HG03520 (cell line): Measurements from ENCODE around the gene PKD2L1.
"Not testable (repeated sequence)": the region's sequence is repeated elsewhere in the genome, so short reads cannot be mapped to it uniquely, and the experiment has no call there.

Source experiments
- ATAC-seq: cut with Tn5 transposase; IDR thresholded peaks from one replicate; pipeline ENCODE4 v1.9.1; 2021; ENCODE audit warnings: mild to moderate bottlenecking, moderate library complexity; ENCODE audit not compliant: unreplicated experiment

The PKD2L1 gene

DNA sequence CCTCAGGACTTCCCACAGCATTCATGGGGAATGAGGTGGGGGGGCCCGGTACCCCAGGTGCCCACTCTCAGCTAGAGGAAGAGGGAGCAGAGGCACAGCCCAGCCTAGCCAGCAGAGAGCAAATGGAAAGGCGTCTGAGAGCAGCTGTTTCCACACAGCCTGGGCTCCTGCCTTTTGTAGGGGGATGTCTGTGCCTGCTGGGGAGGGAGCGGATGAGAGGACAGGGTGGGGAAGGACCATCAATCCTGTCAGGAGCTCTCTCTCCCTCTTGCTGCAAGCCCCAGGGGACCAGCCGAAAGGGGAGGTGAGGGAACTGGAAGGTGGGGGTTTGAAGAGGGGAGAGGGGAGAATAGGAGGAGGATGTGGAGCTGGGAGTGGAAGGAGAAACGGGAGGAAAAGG lies at the start of gene PKD2L1:
Gene PKD2L1, minus strand, starts transcription at position 150 of the 400 bp plus-strand sequence. Its CDS starts 125 bp downstream, at position 25.
- no peak for ATAC-seq

- ATAC-seq, result no peak
Measured at GRCh38 chr10:100377830-100378229, 47.8 kb upstream of the PKD2L1 start.

DNA sequence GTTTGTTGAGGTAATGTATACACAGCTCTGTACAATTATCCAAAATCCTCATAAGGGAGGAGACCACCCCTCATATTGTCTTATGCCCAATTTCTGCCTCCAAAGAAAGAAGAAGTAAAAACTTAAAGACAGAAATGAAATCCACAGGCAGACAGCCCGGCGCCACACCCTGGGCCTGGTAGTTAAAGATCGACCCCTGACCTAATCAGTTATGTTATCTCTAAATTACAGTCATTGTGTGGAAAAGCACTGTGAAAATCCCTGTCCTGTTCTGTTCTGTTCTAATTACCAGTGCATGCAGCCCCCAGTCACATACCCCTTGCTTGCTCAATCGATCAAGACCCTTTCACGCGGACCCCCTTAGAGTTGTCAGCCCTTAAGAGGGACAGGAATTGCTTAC lies 46.6 kb upstream of the PKD2L1 start:
- ATAC-seq, result not testable (repeated sequence)

GRCh38 chr10:100374677-100375353 lies 44.8 kb upstream of the PKD2L1 start:
- ATAC-seq, result not testable (repeated sequence)

GRCh38 chr10:100374200-100374655 lies 44.2 kb upstream of the PKD2L1 start:
- no peak for ATAC-seq

DNA sequence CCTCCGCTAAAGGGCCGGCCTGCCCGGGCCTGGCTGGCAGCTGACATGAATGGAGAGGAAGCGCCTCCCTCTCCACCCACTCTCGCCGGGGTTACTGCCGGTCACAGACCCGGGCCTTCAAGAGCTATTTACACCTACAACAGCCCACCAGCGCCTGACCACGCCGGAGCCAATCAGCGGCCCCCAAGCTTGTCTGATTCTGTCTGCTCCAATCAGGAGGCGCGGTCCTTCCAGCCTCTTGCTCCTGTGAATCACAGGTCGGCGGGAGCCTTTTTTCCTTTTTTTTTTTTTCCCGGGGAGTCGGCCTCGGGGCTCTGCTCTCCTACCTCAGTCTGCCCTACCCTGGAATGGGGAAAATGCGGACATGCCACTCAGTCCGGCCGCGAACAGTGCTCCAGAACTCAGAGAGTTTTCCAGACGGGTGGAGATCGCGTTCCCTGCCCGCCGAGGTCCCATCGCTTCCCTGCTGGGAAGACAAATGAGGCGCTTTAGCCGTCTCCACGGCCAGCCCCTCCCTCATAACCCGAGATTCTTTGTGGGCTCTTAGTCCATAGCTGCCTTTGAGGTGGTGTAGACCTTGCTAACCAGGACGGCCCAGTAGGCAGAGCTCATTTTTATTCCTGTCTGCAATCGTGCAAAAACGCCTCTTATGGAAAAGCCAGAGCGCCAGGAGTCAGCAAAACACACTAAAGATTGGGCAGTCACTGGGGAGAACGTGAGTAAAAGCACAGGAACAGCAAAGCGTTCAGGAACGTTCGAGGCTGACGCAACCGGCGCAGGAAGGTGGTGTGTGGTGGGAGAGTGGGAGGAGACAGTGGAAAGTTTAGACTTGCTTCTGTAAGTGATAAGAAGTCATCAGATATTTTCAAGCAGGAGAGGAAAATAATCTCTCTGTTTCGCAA lies 43.5 kb upstream of the PKD2L1 start:
- ATAC-seq, result peak; percentile 96

- ATAC-seq, result no peak
Measured at GRCh38 chr10:100372415-100373297, 42.6 kb upstream of the PKD2L1 start.

- ATAC-seq, result no peak
Measured at GRCh38 chr10:100371482-100372027, 41.5 kb upstream of the PKD2L1 start.

GRCh38 chr10:100370714-100371481 lies 40.9 kb upstream of the PKD2L1 start:
- no peak for ATAC-seq

DNA sequence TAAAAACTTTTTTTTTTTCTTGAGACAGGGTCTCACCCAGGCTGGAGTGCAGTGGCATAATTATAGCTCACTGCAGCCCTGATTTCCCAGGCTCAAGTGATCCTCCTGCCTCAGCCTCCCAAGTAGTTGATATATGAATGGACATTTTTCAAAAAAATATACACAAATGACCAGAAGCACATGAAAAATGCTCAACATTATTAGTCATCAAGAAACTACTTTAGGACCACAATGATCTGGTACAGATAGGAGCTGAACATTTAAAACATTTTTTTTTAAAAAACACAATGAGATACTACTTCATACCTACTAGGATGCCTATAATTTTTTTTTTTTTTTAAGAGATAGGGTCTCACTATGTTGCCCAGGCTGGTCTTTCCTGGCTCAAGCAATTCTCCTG lies 38.7 kb upstream of the PKD2L1 start:
- ATAC-seq, result no peak

GRCh38 chr10:100364735-100365391 lies 34.8 kb upstream of the PKD2L1 start:
- ATAC-seq, result no peak

DNA sequence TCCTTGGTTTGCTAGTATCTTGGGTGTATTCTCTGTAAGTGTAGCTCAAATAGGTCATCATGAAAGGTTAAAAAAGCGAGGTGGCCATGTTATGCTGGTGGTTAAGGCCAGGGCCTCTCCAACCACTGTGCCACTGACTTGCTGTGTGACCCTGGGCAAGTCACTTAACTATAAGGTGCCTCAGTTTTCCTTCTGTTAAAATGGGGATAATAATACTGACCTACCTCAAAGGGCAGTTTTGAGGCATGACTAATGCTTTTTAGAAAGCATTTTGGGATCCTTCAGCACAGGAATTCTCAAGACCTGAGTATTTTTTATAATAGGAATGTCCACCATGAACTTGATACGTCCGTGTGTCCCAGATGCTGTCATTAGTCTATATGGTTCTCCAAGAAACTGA lies 34.1 kb upstream of the PKD2L1 start:
- ATAC-seq, result no peak

DNA sequence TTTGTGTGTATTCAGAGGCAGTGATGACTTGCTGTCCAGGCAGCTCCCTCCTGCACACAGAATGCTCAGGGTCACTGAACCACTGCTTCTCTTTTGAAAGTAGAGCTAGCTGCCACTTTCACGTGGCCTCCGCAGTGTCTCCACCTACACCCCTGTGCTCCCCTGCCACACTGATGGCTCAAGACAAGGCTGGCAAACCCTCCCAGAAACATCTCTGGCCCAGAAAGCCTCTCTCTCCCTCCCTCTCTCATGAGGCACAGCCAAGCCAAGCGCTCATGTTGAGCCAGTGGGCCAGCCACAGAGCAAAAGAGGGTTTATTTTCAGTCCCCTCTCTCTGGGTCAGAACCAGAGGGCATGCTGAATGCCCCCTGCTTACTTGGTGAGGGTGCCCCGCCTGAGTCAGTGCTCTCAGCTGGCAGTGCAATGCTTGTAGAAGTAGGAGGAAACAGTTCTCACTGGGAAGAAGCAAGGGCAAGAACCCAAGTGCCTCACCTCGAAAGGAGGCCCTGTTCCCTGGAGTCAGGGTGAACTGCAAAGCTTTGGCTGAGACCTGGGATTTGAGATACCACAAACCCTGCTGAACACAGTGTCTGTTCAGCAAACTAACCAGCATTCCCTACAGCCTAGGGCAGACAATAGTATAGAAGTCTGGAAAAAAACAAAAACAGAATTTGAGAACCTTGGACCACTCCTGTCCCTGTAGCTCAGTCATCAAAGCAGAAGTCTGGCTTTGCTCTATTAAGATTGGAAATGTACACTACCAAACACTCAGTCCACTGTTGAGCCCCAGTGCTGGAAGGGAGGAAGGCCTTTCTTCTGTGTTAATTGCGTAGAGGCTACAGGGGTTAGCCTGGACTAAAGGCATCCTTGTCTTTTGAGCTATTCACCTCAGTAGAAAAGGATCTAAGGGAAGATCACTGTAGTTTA lies 32.8 kb upstream of the PKD2L1 start:
- no peak for ATAC-seq

GRCh38 chr10:100360234-100360633 lies 30.2 kb upstream of the PKD2L1 start:
- ATAC-seq, result no peak

DNA sequence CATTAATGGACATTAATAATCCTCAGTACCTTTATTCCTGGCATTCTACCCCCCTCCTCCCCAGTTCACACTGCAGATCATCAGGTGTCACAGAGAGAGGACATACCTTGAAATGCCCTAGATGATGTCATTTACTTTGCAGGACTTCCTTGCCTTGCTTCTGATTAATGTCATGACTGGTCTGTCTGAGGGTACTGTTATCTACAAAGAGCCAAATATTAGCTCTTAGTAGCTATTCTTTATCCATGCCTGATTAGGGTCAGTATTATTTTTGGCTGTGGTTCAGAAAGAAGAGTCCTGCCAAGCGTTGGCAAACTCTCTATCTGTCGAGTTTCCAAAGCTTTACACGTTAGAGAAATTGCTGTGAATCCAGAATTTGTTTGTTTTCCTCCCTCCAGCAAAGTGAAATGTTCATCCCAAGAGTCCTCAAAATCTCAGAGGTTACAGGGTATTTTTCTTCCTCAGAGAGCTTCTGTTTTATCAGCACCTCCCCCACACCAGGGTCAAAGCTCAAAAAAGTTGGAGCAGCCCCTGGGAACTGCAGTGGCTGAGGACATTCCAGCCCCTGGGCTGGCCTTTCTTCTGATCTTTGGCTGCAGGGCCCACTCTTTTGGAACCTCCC lies 29.6 kb upstream of the PKD2L1 start:
- no peak for ATAC-seq

DNA sequence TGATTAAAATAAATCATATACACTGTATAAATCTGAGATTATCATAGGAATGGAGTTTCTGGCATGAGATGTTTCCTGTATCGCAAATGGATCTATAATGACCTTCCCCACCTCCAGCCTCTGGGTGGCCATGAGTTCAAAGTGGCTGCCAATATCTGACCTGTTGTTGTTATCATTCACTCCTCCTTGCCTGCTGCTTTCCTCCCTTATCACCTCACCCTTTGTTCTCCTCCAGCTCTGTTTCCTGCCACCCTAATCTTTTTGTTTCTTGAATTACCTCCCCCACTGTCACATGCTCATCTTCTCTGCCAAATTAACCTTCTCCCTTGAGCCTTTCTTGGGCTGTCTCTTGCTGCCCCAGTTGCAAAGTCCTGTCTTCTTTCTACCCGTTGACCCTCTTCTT lies 29.0 kb upstream of the PKD2L1 start:
- ATAC-seq, result no peak

- ATAC-seq, result no peak
Measured at GRCh38 chr10:100357059-100357858, 27.2 kb upstream of the PKD2L1 start.
